Measurements from ENCODE around the gene FOXK1. TPM values are rescaled to one million over a fixed set of nuclear protein-coding genes. Genes with fewer than 3 reads are reported as not detected.

The FOXK1 gene
- total RNA-seq, 4 donors from 2014 or later: 9.6 to 35.0 (median 12.5) TPM

- TF ChIP-seq CTCF (IDR thresholded peaks at IDR 0.05; ENCODE audit: low read depth): no peak
Observed at GRCh38 chr7:4774658-4775249, 92.7 kb downstream of the FOXK1 start.

GRCh38 chr7:4775250-4775847, 93.3 kb downstream of the FOXK1 start, which contains the start of gene AP5Z1:
Gene AP5Z1 (plus strand): TSS chr7:4775623. CDS start chr7:4775716, 93 bp downstream.
- no peak for TF ChIP-seq CTCF (IDR thresholded peaks at IDR 0.05; ENCODE audit: low read depth)

GRCh38 chr7:4775848-4776623, 93.9 kb downstream of the FOXK1 start:
- TF ChIP-seq CTCF (IDR thresholded peaks at IDR 0.05; ENCODE audit: low read depth): no peak

GRCh38 chr7:4779118-4779517, 97.0 kb downstream of the FOXK1 start:
- no peak for TF ChIP-seq CTCF (IDR thresholded peaks at IDR 0.05; ENCODE audit: low read depth)

- TF ChIP-seq CTCF (IDR thresholded peaks at IDR 0.05; ENCODE audit: low read depth): no peak
Observed at GRCh38 chr7:4781366-4782069, 99.4 kb downstream of the FOXK1 start.

- no peak for TF ChIP-seq CTCF (IDR thresholded peaks at IDR 0.05; ENCODE audit: low read depth)
Observed at GRCh38 chr7:4782333-4783291, 100.5 kb downstream of the FOXK1 start.
